ENCODE results near the gene SEMA5B.

SEMA5B gene

GRCh38 chr3:123002100-123002748 lies 25.3 kb downstream of the SEMA5B start:
- no peaks in the 10 kb centered on the region for H3K9me3 ChIP-seq
- H3K27me3 ChIP-seq: no peaks in the 10 kb centered on the region
- H3K4me3 ChIP-seq: no peak overlapping the region
- no peak overlapping the region for H3K27ac ChIP-seq
- H3K9ac ChIP-seq: no peak overlapping the region
- no peaks in the 10 kb centered on the region for H3K36me3 ChIP-seq
- H4K20me1 ChIP-seq: no peaks in the 10 kb centered on the region
- no peak for TF ChIP-seq Cebpa-rat (IDR thresholded peaks at IDR 0.05)
- peaks cover 61% of the 10 kb centered on the region for H3K4me1 ChIP-seq
- no peak overlapping the region for H3K4me2 ChIP-seq

- Histone ChIP-seq H3K4me2 (peak overlapping the region; percentile 74), H3K4me3 (no peak overlapping the region), H3K9ac (no peak overlapping the region), H3K27me3 (no peaks in the 10 kb centered on the region), H3K27ac (no peak overlapping the region), H3K36me3 (no peaks in the 10 kb centered on the region), H3K9me3 (no peaks in the 10 kb centered on the region), H3K4me1 (peaks cover 52% of the 10 kb centered on the region), H4K20me1 (no peaks in the 10 kb centered on the region)
- TF ChIP-seq Cebpa-rat (IDR thresholded peaks at IDR 0.05): no peak
Measured at GRCh38 chr3:122998856-122999255, 28.7 kb downstream of the SEMA5B start.

- Histone ChIP-seq H3K9me3 (no peaks in the 10 kb centered on the region), H3K4me3 (no peak overlapping the region), H3K9ac (no peak overlapping the region), H3K36me3 (no peaks in the 10 kb centered on the region), H3K27me3 (no peaks in the 10 kb centered on the region), H4K20me1 (no peaks in the 10 kb centered on the region), H3K4me2 (peak overlapping the region; percentile 74), H3K4me1 (peaks cover 55% of the 10 kb centered on the region), H3K27ac (no peak overlapping the region)
- TF ChIP-seq Cebpa-rat (IDR thresholded peaks at IDR 0.05): no peak
Measured at GRCh38 chr3:122998206-122998605, 29.4 kb downstream of the SEMA5B start.

- H3K9ac ChIP-seq: no peak overlapping the region
- H3K4me1 ChIP-seq: peaks cover 74% of the 10 kb centered on the region
- no peaks in the 10 kb centered on the region for H3K9me3 ChIP-seq
- no peak for TF ChIP-seq Cebpa-rat (IDR thresholded peaks at IDR 0.05)
- no peak overlapping the region for H3K27ac ChIP-seq
- no peaks in the 10 kb centered on the region for H3K27me3 ChIP-seq
- no peak overlapping the region for H3K4me3 ChIP-seq
- H3K36me3 ChIP-seq: no peaks in the 10 kb centered on the region
- no peak overlapping the region; the same call in 1 of the 2 replicates for H3K4me2 ChIP-seq
- H4K20me1 ChIP-seq: no peaks in the 10 kb centered on the region
Measured at GRCh38 chr3:122996038-122996580, 31.5 kb downstream of the SEMA5B start.

GRCh38 chr3:122994954-122995353 lies 32.6 kb downstream of the SEMA5B start:
- Histone ChIP-seq H3K36me3 (no peaks in the 10 kb centered on the region), H3K4me2 (no peak overlapping the region), H3K9ac (no peak overlapping the region), H3K27ac (no peak overlapping the region), H3K4me3 (no peak overlapping the region), H3K4me1 (peaks cover 75% of the 10 kb centered on the region), H3K27me3 (no peaks in the 10 kb centered on the region), H4K20me1 (no peaks in the 10 kb centered on the region), H3K9me3 (no peaks in the 10 kb centered on the region)
- TF ChIP-seq Cebpa-rat (IDR thresholded peaks at IDR 0.05): no peak

- H4K20me1 ChIP-seq: no peaks in the 10 kb centered on the region
- no peak overlapping the region for H3K27ac ChIP-seq
- H3K36me3 ChIP-seq: no peaks in the 10 kb centered on the region
- H3K9ac ChIP-seq: no peak overlapping the region
- no peak overlapping the region for H3K4me3 ChIP-seq
- TF ChIP-seq Cebpa-rat (IDR thresholded peaks at IDR 0.05): no peak
- no peaks in the 10 kb centered on the region for H3K27me3 ChIP-seq
- peaks cover 71% of the 10 kb centered on the region for H3K4me1 ChIP-seq
- H3K4me2 ChIP-seq: peak overlapping the region; percentile 8; the same call in 1 of the 2 replicates
- H3K9me3 ChIP-seq: no peaks in the 10 kb centered on the region
Measured at GRCh38 chr3:122993124-122993978, 34.2 kb downstream of the SEMA5B start.

GRCh38 chr3:122992676-122993075 lies 34.9 kb downstream of the SEMA5B start:
- H3K27me3 ChIP-seq: no peaks in the 10 kb centered on the region
- no peaks in the 10 kb centered on the region for H4K20me1 ChIP-seq
- H3K9me3 ChIP-seq: no peaks in the 10 kb centered on the region
- H3K36me3 ChIP-seq: no peaks in the 10 kb centered on the region
- H3K4me2 ChIP-seq: no peak overlapping the region; the same call in 1 of the 2 replicates
- no peak overlapping the region for H3K27ac ChIP-seq
- peaks cover 71% of the 10 kb centered on the region for H3K4me1 ChIP-seq
- no peak overlapping the region for H3K9ac ChIP-seq
- no peak overlapping the region for H3K4me3 ChIP-seq
- no peak for TF ChIP-seq Cebpa-rat (IDR thresholded peaks at IDR 0.05)

GRCh38 chr3:122992133-122992532 lies 35.4 kb downstream of the SEMA5B start:
- no peak overlapping the region for H3K4me3 ChIP-seq
- no peaks in the 10 kb centered on the region for H4K20me1 ChIP-seq
- H3K36me3 ChIP-seq: no peaks in the 10 kb centered on the region
- peak overlapping the region; percentile 48; the same call in 1 of the 2 replicates for H3K4me2 ChIP-seq
- no peaks in the 10 kb centered on the region for H3K9me3 ChIP-seq
- H3K4me1 ChIP-seq: peaks cover 71% of the 10 kb centered on the region
- no peak overlapping the region for H3K27ac ChIP-seq
- no peaks in the 10 kb centered on the region for H3K27me3 ChIP-seq
- no peak overlapping the region for H3K9ac ChIP-seq
- TF ChIP-seq Cebpa-rat (IDR thresholded peaks at IDR 0.05): no peak

GRCh38 chr3:122991236-122991985 lies 36.2 kb downstream of the SEMA5B start:
- Histone ChIP-seq H3K36me3 (no peaks in the 10 kb centered on the region), H3K9me3 (no peaks in the 10 kb centered on the region), H3K9ac (no peak overlapping the region), H3K27ac (no peak overlapping the region), H3K4me1 (peaks cover 75% of the 10 kb centered on the region), H3K4me2 (peak overlapping the region; percentile 48), H3K27me3 (no peaks in the 10 kb centered on the region), H4K20me1 (no peaks in the 10 kb centered on the region), H3K4me3 (no peak overlapping the region)
- TF ChIP-seq Cebpa-rat (IDR thresholded peaks at IDR 0.05): no peak

All from BLaER1 (cell line).